HG02840 (cell line): ENCODE data around the gene CLIC3.
A peak's percentile ranks its signal among the peaks of the same experiment; 100 is the strongest.

Experiments used
- ATAC-seq: cut with Tn5 transposase; IDR thresholded peaks from one replicate; pipeline ENCODE4 v1.9.1; 2021; ENCODE audit warnings: mild to moderate bottlenecking, moderate library complexity, moderate number of reproducible peaks; ENCODE audit not compliant: unreplicated experiment, low FRiP score

The CLIC3 gene

GRCh38 chr9:136955943-136956335 is 40.4 kb downstream of the CLIC3 start:
- no peak for ATAC-seq

- no peak for ATAC-seq
Measured at GRCh38 chr9:136955202-136955942, 41.0 kb downstream of the CLIC3 start.

- ATAC-seq, result no peak
Measured at GRCh38 chr9:136954270-136955083, 41.9 kb downstream of the CLIC3 start.

GRCh38 chr9:136953771-136954269 is 42.5 kb downstream of the CLIC3 start:
- ATAC-seq, result no peak

GRCh38 chr9:136952876-136953770 is 43.2 kb downstream of the CLIC3 start:
- ATAC-seq, result no peak

- ATAC-seq, result no peak
Measured at GRCh38 chr9:136952321-136952850, 44.0 kb downstream of the CLIC3 start.

GRCh38 chr9:136951541-136952320 is 44.6 kb downstream of the CLIC3 start, which contains the start of gene LCN12:
Gene LCN12 (plus strand): TSS chr9:136952273. CDS start chr9:136952328, 55 bp downstream.
- ATAC-seq, result no peak

GRCh38 chr9:136950656-136951276 is 45.6 kb downstream of the CLIC3 start:
- no peak for ATAC-seq

GRCh38 chr9:136949817-136950655 is 46.3 kb downstream of the CLIC3 start:
- peak; percentile 72 for ATAC-seq

GRCh38 chr9:136949239-136949816 is 47.0 kb downstream of the CLIC3 start:
- ATAC-seq, result no peak

GRCh38 chr9:136947955-136948510 is 48.3 kb downstream of the CLIC3 start:
- ATAC-seq, result no peak

- ATAC-seq, result no peak
Measured at GRCh38 chr9:136947028-136947891, 49.1 kb downstream of the CLIC3 start.

GRCh38 chr9:136946228-136947027 is 49.9 kb downstream of the CLIC3 start:
- ATAC-seq, result no peak

GRCh38 chr9:136945333-136946227 is 50.8 kb downstream of the CLIC3 start:
- no peak for ATAC-seq
